Measurements from ENCODE around the gene FUS.
A peak's percentile ranks its signal among the peaks of the same experiment; 100 is the strongest.

FUS gene

GRCh38 chr16:31213342-31213741 is 33.4 kb downstream of the FUS start:
- Histone ChIP-seq H3K4me3 (ENCODE audit: low read depth, low read length) (no peak overlapping the region), H3K27ac (ENCODE audit: extremely low read depth, low read depth, low read length) (no peak overlapping the region), H3K9me3 (ENCODE audit: control insufficient read depth, insufficient read depth, low read depth, low read length) (no peaks in the 10 kb centered on the region), H3K36me3 (ENCODE audit: control insufficient read depth in 2 of 2, insufficient read depth in 1 of 2, low read length in 2 of 2) (no peaks in the 10 kb centered on the region), H3K4me1 (ENCODE audit: control insufficient read depth, insufficient read depth, low read length) (no peaks in the 10 kb centered on the region)
- ChIA-PET POLR2A (no interaction called here), CTCF (no interaction called here)
- no peak for TF ChIP-seq ZNF76 (tag by site-specific recombination; IDR thresholded peaks at IDR 0.05; ENCODE audit: borderline replicate concordance, low read depth)
- no peak for TF ChIP-seq ZNF16 (tag by site-specific recombination; IDR thresholded peaks at IDR 0.05; ENCODE audit: low read depth)
- no peak for TF ChIP-seq KLF17 (tag by site-specific recombination; IDR thresholded peaks at IDR 0.05)
- TF ChIP-seq ZNF292 (tag by site-specific recombination; IDR thresholded peaks at IDR 0.05; ENCODE audit: borderline replicate concordance, low read depth): no peak
- no peak for TF ChIP-seq HIC1 (tag by site-specific recombination; IDR thresholded peaks at IDR 0.05)
- TF ChIP-seq ZNF548 (tag by site-specific recombination; IDR thresholded peaks at IDR 0.05): no peak

GRCh38 chr16:31213877-31214707 is 34.2 kb downstream of the FUS start, which contains the start of gene TRIM72:
TRIM72 (plus strand) TSS chr16:31214119; CDS start chr16:31214739, 620 bp downstream.
- Histone ChIP-seq H3K9me3 (ENCODE audit: control insufficient read depth, insufficient read depth, low read depth, low read length) (no peaks in the 10 kb centered on the region), H3K27ac (ENCODE audit: extremely low read depth, low read depth, low read length) (no peak within 1 kb of the TSS; the same call in 1 of the 2 replicates), H3K4me1 (ENCODE audit: control insufficient read depth, insufficient read depth, low read length) (no peaks in the 10 kb centered on the region), H3K4me3 (ENCODE audit: low read depth, low read length) (no peak within 1 kb of the TSS), H3K36me3 (ENCODE audit: control insufficient read depth in 2 of 2, insufficient read depth in 1 of 2, low read length in 2 of 2) (no peaks in the 10 kb centered on the region)
- CTCF ChIA-PET: no interaction called here
- POLR2A ChIA-PET: no interaction called here
- TF ChIP-seq ZBTB17 (tag by site-specific recombination; IDR thresholded peaks at IDR 0.05) (0 out of 2 replicates have a peak, but pooled peaks have one; percentile 31), BCL11A (tag by site-specific recombination; IDR thresholded peaks at IDR 0.05; ENCODE audit: low read depth) (no peak)

- H3K4me1 ChIP-seq (ENCODE audit: control insufficient read depth, insufficient read depth, low read length): no peaks in the 10 kb centered on the region
- no peaks in the 10 kb centered on the region for H3K36me3 ChIP-seq (ENCODE audit: control insufficient read depth in 2 of 2, insufficient read depth in 1 of 2, low read length in 2 of 2)
- no peak overlapping the region; the same call in 1 of the 2 replicates for H3K4me3 ChIP-seq (ENCODE audit: low read depth, low read length)
- no peak overlapping the region; the same call in 1 of the 2 replicates for H3K27ac ChIP-seq (ENCODE audit: extremely low read depth, low read depth, low read length)
- no peak for TF ChIP-seq ZBTB6 (tag by site-specific recombination; IDR thresholded peaks at IDR 0.05)
- TF ChIP-seq SCRT2 (tag by site-specific recombination; IDR thresholded peaks at IDR 0.05): no peak
- no peak for TF ChIP-seq ZNF114 (tag by site-specific recombination; IDR thresholded peaks at IDR 0.05)
- no peak for TF ChIP-seq ZFP69B (tag by site-specific recombination; IDR thresholded peaks at IDR 0.05)
- no peak for TF ChIP-seq ZBTB20 (tag by site-specific recombination; IDR thresholded peaks at IDR 0.05)
- TF ChIP-seq ZNF626 (tag by site-specific recombination; IDR thresholded peaks at IDR 0.05): no peak
- TF ChIP-seq PBX3 (CRISPR knock-in tag; IDR thresholded peaks at IDR 0.05): no peak
- no peak for TF ChIP-seq ZNF221 (tag by site-specific recombination; IDR thresholded peaks at IDR 0.05; ENCODE audit: borderline replicate concordance)
- no peak for TF ChIP-seq ZNF600 (tag by site-specific recombination; IDR thresholded peaks at IDR 0.05)
- POLR2A ChIA-PET: interaction anchor here (1.5 to 2.8 kb wide), 2 partner anchors 14 to 35 kb away, joined by 4 to 21 read pairs; partner anchors contain the start of gene FUS
- CTCF ChIA-PET: interaction anchor here (0.7 kb wide), 1 partner anchor 261 kb away, joined by 3 read pairs; no protein-coding TSS in a partner anchor
- H3K9me3 ChIP-seq (ENCODE audit: control insufficient read depth, insufficient read depth, low read depth, low read length): no peaks in the 10 kb centered on the region
Observed at GRCh38 chr16:31214708-31215286, 34.9 kb downstream of the FUS start.

Data from HEK293 (cell line).